ENCODE measurements around the gene TBC1D4.

TBC1D4 gene

DNA sequence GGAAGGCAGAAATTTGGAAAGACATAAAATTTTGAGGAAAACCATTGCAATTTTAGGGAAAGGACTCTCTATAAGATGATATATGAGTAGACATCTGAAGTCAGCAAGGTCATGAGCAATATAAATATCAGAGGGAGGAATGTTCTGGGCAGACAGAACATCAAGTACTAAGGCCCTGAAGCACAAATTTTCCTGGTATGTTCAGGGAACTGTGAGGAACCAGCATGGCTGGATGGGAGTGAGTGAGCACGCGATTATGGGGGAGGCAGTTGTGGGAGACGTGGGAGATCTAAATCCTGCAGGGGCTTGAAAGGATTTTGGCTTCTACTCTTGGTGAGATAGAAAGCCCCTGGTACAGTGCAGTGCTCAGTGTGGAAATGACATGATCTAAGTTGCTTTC, 112.0 kb downstream of the TBC1D4 start:
- H4K20me1 ChIP-seq (ENCODE audit: insufficient read depth, low read length) = no peaks in the 10 kb centered on the region
- no peak overlapping the region for H3K4me3 ChIP-seq (ENCODE audit: low read length)
- no peaks in the 10 kb centered on the region for H3F3A ChIP-seq (ENCODE audit: insufficient read depth, low read length)
- DNase-seq = no peak
- TF ChIP-seq EZH2phosphoT487 (IDR thresholded peaks at IDR 0.05; ENCODE audit: low read length) (no peak), CTCF (IDR thresholded peaks at IDR 0.05; ENCODE audit: low read length) (no peak), EZH2 (optimal IDR thresholded peaks at IDR 0.05; ENCODE audit: low read depth, low read length) (no peak)
- no peak overlapping the region for H3K27ac ChIP-seq (ENCODE audit: low read length)
- H3K4me1 ChIP-seq (ENCODE audit: low read length) = no peaks in the 10 kb centered on the region
- no peak overlapping the region for H3K4me2 ChIP-seq (ENCODE audit: low read depth, low read length)
- H3K9me2 ChIP-seq (replicated peaks; ENCODE audit: insufficient read depth, low read length) = no peaks in the 10 kb centered on the region
- H3K27me3 ChIP-seq (replicated peaks; ENCODE audit: insufficient read depth, low read length) = no peaks in the 10 kb centered on the region
- H3K9me3 ChIP-seq (replicated peaks; ENCODE audit: insufficient read depth, low read length) = no peaks in the 10 kb centered on the region
- no peak overlapping the region for H2AFZ ChIP-seq (ENCODE audit: low read length)
- H3K36me3 ChIP-seq (replicated peaks; ENCODE audit: insufficient read depth, low read length) = no peaks in the 10 kb centered on the region
- H3K79me2 ChIP-seq (ENCODE audit: low read length) = no peaks in the 10 kb centered on the region
- no peak overlapping the region for H3K9ac ChIP-seq (ENCODE audit: low read length)

DNA sequence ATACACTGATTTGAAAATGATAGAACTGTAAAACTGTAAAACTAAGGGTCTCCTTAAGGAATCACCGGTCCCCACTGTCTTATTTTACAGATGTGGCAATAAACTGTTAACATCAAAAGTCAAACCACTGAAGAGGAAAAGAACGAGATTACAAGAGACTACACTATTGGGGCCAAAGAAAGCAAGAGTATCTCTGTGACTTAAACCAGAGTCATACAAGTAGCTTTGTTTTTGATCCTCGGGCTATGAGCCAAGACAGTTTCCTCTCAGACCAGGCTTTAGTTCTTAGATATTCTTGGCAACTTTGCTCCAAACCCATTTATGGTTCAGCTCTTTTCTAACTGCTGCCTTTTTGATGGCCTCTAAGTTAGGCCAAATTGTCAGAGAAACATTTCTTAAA, 113.8 kb downstream of the TBC1D4 start:
- H4K20me1 ChIP-seq (ENCODE audit: insufficient read depth, low read length) = no peaks in the 10 kb centered on the region
- no peak overlapping the region for H3K27ac ChIP-seq (ENCODE audit: low read length)
- H3K36me3 ChIP-seq (replicated peaks; ENCODE audit: insufficient read depth, low read length) = no peaks in the 10 kb centered on the region
- H3K4me1 ChIP-seq (ENCODE audit: low read length) = no peaks in the 10 kb centered on the region
- H3K9me3 ChIP-seq (replicated peaks; ENCODE audit: insufficient read depth, low read length) = no peaks in the 10 kb centered on the region
- no peak overlapping the region for H3K4me3 ChIP-seq (ENCODE audit: low read length)
- H3F3A ChIP-seq (ENCODE audit: insufficient read depth, low read length) = no peaks in the 10 kb centered on the region
- H3K79me2 ChIP-seq (ENCODE audit: low read length) = no peaks in the 10 kb centered on the region
- TF ChIP-seq CTCF (IDR thresholded peaks at IDR 0.05; ENCODE audit: low read length) (no peak), EZH2phosphoT487 (IDR thresholded peaks at IDR 0.05; ENCODE audit: low read length) (no peak), EZH2 (optimal IDR thresholded peaks at IDR 0.05; ENCODE audit: low read depth, low read length) (no peak)
- no peak overlapping the region for H2AFZ ChIP-seq (ENCODE audit: low read length)
- H3K9ac ChIP-seq (ENCODE audit: low read length) = no peak overlapping the region
- H3K9me2 ChIP-seq (replicated peaks; ENCODE audit: insufficient read depth, low read length) = no peaks in the 10 kb centered on the region
- DNase-seq = no peak
- no peaks in the 10 kb centered on the region for H3K27me3 ChIP-seq (replicated peaks; ENCODE audit: insufficient read depth, low read length)
- no peak overlapping the region for H3K4me2 ChIP-seq (ENCODE audit: low read depth, low read length)

DNA sequence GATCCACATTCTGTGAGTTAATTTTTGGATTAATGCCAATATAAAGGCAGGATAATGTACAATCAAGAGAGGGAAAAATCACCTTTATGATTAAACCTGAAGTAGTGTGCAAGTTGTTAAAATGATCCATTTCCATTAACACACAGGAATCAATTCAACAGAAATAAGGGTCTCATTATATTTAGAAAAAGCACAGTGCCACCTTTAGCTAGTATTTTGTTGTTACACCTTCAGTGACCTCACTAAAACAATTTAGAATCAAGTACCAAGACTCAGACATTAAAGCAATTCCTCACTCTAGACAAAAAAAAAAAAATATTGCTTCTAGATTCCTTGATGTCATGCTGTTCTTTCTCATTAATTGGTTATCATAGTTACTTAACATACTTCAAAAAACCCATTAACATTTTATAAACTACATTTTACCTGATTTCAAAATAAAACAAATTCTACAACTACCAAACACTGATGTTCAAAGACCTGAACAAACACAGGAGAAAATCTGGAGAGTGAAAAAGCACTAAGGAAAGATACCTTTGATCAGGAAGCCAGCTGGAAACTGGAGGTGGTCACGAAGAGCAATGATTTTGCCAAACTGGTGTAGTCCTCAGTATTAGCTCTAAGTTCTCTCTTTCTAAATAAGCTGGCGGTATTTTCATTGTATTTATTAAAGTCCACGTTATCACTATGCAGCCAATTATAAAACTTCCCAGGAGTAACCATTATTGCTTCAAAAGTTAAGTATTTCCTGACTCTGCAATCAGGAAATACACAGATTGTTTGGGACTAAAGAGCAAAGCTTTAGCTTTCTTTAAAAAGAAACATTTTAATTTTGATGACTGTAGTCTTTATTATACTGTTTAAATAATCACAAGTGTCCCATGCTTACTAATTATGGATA, 115.3 kb downstream of the TBC1D4 start:
- H3K9me3 ChIP-seq (replicated peaks; ENCODE audit: insufficient read depth, low read length) = no peaks in the 10 kb centered on the region
- no peaks in the 10 kb centered on the region for H3K79me2 ChIP-seq (ENCODE audit: low read length)
- no peak overlapping the region for H3K4me3 ChIP-seq (ENCODE audit: low read length)
- no peaks in the 10 kb centered on the region for H3K27me3 ChIP-seq (replicated peaks; ENCODE audit: insufficient read depth, low read length)
- DNase-seq = no peak
- no peak overlapping the region for H3K9ac ChIP-seq (ENCODE audit: low read length)
- TF ChIP-seq CTCF (IDR thresholded peaks at IDR 0.05; ENCODE audit: low read length) (no peak), EZH2phosphoT487 (IDR thresholded peaks at IDR 0.05; ENCODE audit: low read length) (no peak), EZH2 (optimal IDR thresholded peaks at IDR 0.05; ENCODE audit: low read depth, low read length) (no peak)
- H3F3A ChIP-seq (ENCODE audit: insufficient read depth, low read length) = no peaks in the 10 kb centered on the region
- H3K36me3 ChIP-seq (replicated peaks; ENCODE audit: insufficient read depth, low read length) = no peaks in the 10 kb centered on the region
- H3K4me1 ChIP-seq (ENCODE audit: low read length) = no peaks in the 10 kb centered on the region
- no peak overlapping the region for H3K4me2 ChIP-seq (ENCODE audit: low read depth, low read length)
- H3K9me2 ChIP-seq (replicated peaks; ENCODE audit: insufficient read depth, low read length) = no peaks in the 10 kb centered on the region
- no peaks in the 10 kb centered on the region for H4K20me1 ChIP-seq (ENCODE audit: insufficient read depth, low read length)
- no peak overlapping the region for H2AFZ ChIP-seq (ENCODE audit: low read length)
- no peak overlapping the region for H3K27ac ChIP-seq (ENCODE audit: low read length)
